ENCODE data around the gene DTNBP1. TPM values are rescaled to one million over a fixed set of nuclear protein-coding genes. Genes with fewer than 3 reads are reported as not detected.

Gene DTNBP1
- total and polyA plus RNA-seq, 3 donors from 2014 or later, result 21.8 to 25.4 (median 22.6) TPM

GRCh38 chr6:15508931-15509330, 153.9 kb downstream of the DTNBP1 start:
- Histone ChIP-seq H3K27me3 (no peaks in the 10 kb centered on the region), H3K4me1 (peaks cover 15% of the 10 kb centered on the region), H3K36me3 (ENCODE audit: low read depth, missing control alignments) (no peaks in the 10 kb centered on the region), H3K4me3 (no peak overlapping the region), H3K9me3 (no peaks in the 10 kb centered on the region), H3K27ac (no peak overlapping the region)
- TF ChIP-seq POLR2A (IDR thresholded peaks at IDR 0.05) (no peak), CTCF (IDR thresholded peaks at IDR 0.05) (no peak)
- intact Hi-C loops (cut with DNase I; ENCODE audit: low total_unique reads), result no loop called here
- no peak for DNase-seq
- 89 to 92% methylated on average over 15 of the region's 15 CpGs for WGBS, 2 donors

- Histone ChIP-seq H3K4me1 (peaks cover 19% of the 10 kb centered on the region), H3K9me3 (no peaks in the 10 kb centered on the region), H3K4me3 (no peak overlapping the region), H3K27me3 (no peaks in the 10 kb centered on the region), H3K36me3 (ENCODE audit: low read depth, missing control alignments) (no peaks in the 10 kb centered on the region), H3K27ac (no peak overlapping the region)
- DNase-seq, result no peak
- intact Hi-C loops (cut with DNase I; ENCODE audit: low total_unique reads), result no loop called here
- no peak for TF ChIP-seq CTCF (IDR thresholded peaks at IDR 0.05)
- TF ChIP-seq POLR2A (IDR thresholded peaks at IDR 0.05), result no peak
- WGBS, 2 donors, result 91 to 92% methylated on average over 6 of the region's 6 CpGs
Measured at GRCh38 chr6:15508441-15508871, 154.4 kb downstream of the DTNBP1 start.

- no peak overlapping the region for H3K4me3 ChIP-seq
- intact Hi-C loops (cut with DNase I; ENCODE audit: low total_unique reads), result no loop called here
- H3K4me1 ChIP-seq, result peaks cover 25% of the 10 kb centered on the region
- 86 to 91% methylated on average over 13 to 14 of the region's 14 CpGs for WGBS, 2 donors
- H3K27ac ChIP-seq, result no peak overlapping the region
- H3K9me3 ChIP-seq, result no peaks in the 10 kb centered on the region
- H3K36me3 ChIP-seq (ENCODE audit: low read depth, missing control alignments), result no peaks in the 10 kb centered on the region
- no peak for TF ChIP-seq CTCF (IDR thresholded peaks at IDR 0.05)
- no peak for TF ChIP-seq POLR2A (IDR thresholded peaks at IDR 0.05)
- H3K27me3 ChIP-seq, result no peaks in the 10 kb centered on the region
- no peak for DNase-seq
Measured at GRCh38 chr6:15507746-15508145, 155.1 kb downstream of the DTNBP1 start.

GRCh38 chr6:15507221-15507620, 155.6 kb downstream of the DTNBP1 start:
- Histone ChIP-seq H3K9me3 (no peaks in the 10 kb centered on the region), H3K4me3 (no peak overlapping the region), H3K27ac (no peak overlapping the region), H3K27me3 (no peaks in the 10 kb centered on the region), H3K36me3 (ENCODE audit: low read depth, missing control alignments) (no peaks in the 10 kb centered on the region), H3K4me1 (peaks cover 25% of the 10 kb centered on the region)
- TF ChIP-seq POLR2A (IDR thresholded peaks at IDR 0.05) (no peak), CTCF (IDR thresholded peaks at IDR 0.05) (no peak)
- DNase-seq, result no peak
- intact Hi-C loops (cut with DNase I; ENCODE audit: low total_unique reads), result no loop called here
- WGBS, 2 donors, result 93 to 98% methylated on average over 9 to 11 of the region's 11 CpGs

GRCh38 chr6:15506066-15506465, 156.8 kb downstream of the DTNBP1 start:
- 92 to 94% methylated on average over 7 of the region's 7 CpGs for WGBS, 2 donors
- no peaks in the 10 kb centered on the region for H3K27me3 ChIP-seq
- H3K36me3 ChIP-seq (ENCODE audit: low read depth, missing control alignments), result no peaks in the 10 kb centered on the region
- no peak for DNase-seq
- TF ChIP-seq POLR2A (IDR thresholded peaks at IDR 0.05) (no peak), CTCF (IDR thresholded peaks at IDR 0.05) (no peak)
- no peaks in the 10 kb centered on the region for H3K9me3 ChIP-seq
- peaks cover 25% of the 10 kb centered on the region for H3K4me1 ChIP-seq
- no peak overlapping the region for H3K27ac ChIP-seq
- intact Hi-C loops (cut with DNase I; ENCODE audit: low total_unique reads), result no loop called here
- H3K4me3 ChIP-seq, result no peak overlapping the region

Data from testis (tissue), 3 donors.